Hepatocyte (in vitro differentiated cells): ENCODE data around the gene FLT4. TPM values are rescaled to one million over a fixed set of nuclear protein-coding genes. Genes with fewer than 3 reads are reported as not detected.

Experiments
- DNase-seq: peaks from one replicate; pipeline ENCODE4 v3.0.0-alpha.2; 2016; ENCODE audit warnings: low spot score
- H2AFZ ChIP-seq: fragments of 200-600 bp; sonication (generic); 2 replicates; pipeline ENCODE4 v1.6.0; 2016; ENCODE audit warnings: antibody characterized with exemption, mild to moderate bottlenecking
- H3K27ac ChIP-seq: fragments of 200-600 bp; sonication (generic); 2 replicates; pipeline ENCODE4 v1.5.1; 2016; ENCODE audit warnings: mild to moderate bottlenecking
- H3K27me3 ChIP-seq: fragments of 200-600 bp; sonication (generic); 2 replicates; pipeline ENCODE4 v1.6.1; 2016
- H3K36me3 ChIP-seq: fragments of 200-600 bp; sonication (generic); replicated peaks from 2 replicates; pipeline ENCODE4 v1.5.1; 2016; ENCODE audit warnings: low read depth; ENCODE audit not compliant: insufficient read depth
- H3K4me1 ChIP-seq: fragments of 200-600 bp; sonication (generic); 2 replicates; pipeline ENCODE4 v1.5.1; 2016; ENCODE audit warnings: mild to moderate bottlenecking, moderate library complexity; ENCODE audit not compliant: insufficient read depth
- H3K4me2 ChIP-seq: fragments of 200-600 bp; sonication (generic); 2 replicates; pipeline ENCODE4 v1.6.0; 2016
- H3K4me3 ChIP-seq: fragments of 200-600 bp; sonication (generic); 2 replicates; pipeline ENCODE4 v1.5.1; 2016; ENCODE audit warnings: mild to moderate bottlenecking
- H3K79me2 ChIP-seq: fragments of 200-600 bp; sonication (generic); 2 replicates; pipeline ENCODE4 v1.6.0; 2017; ENCODE audit warnings: mild to moderate bottlenecking
- H3K9me2 ChIP-seq: fragments of 200-600 bp; sonication (generic); replicated peaks from 2 replicates; pipeline ENCODE4 v1.6.0; 2017; ENCODE audit warnings: mild to moderate bottlenecking; ENCODE audit not compliant: insufficient read depth
- H3K9me3 ChIP-seq: fragments of 200-600 bp; sonication (generic); 2 replicates; pipeline ENCODE4 v1.5.1; 2016; ENCODE audit warnings: low read depth, mild to moderate bottlenecking
- H4K20me1 ChIP-seq: fragments of 200-600 bp; sonication (generic); 2 replicates; pipeline ENCODE4 v1.6.0; 2016; ENCODE audit warnings: mild to moderate bottlenecking; ENCODE audit not compliant: insufficient read depth, poor library complexity, severe bottlenecking
- EZH2 ChIP-seq: fragments of 200-600 bp; sonication (generic); IDR thresholded peaks from 2 replicates; pipeline ENCODE4 v1.6.1; 2016; ENCODE audit warnings: antibody characterized with exemption, mild to moderate bottlenecking, borderline replicate concordance
- EZH2phosphoT487 ChIP-seq: fragments of 200-600 bp; sonication (generic); IDR thresholded peaks from one replicate; pipeline ENCODE4 v1.6.1; 2018; ENCODE audit warnings: antibody characterized with exemption, mild to moderate bottlenecking, low read depth, moderate library complexity; ENCODE audit not compliant: unreplicated experiment, severe bottlenecking
- WGBS: methylation state at CpG from one replicate; pipeline ENCODE4 v1.1.6; 2016; ENCODE audit warnings: low lambda C conversion rate; ENCODE audit errors: missing lambda C conversion rate; 5-methylcytosine and 5-hydroxymethylcytosine counted together
- polyA plus RNA-seq: library from polyadenylated mRNA; unstranded; fragments of >200 nt; fragmentation: Nextera tagmentation; extraction: Ambion mirVana; gene quantifications from 2 replicates; pipeline ENCODE4 v1.2.1, GENCODE V29; 2016
- total RNA-seq: library from RNA; depleted of rRNA; stranded (reverse); fragments of >200 nt; gene quantifications from 2 replicates; pipeline ENCODE4 v1.2.3, GENCODE V29; 2014
- TF ChIP-seq, protein P1 (sequence below): fragments of 200-600 bp; sonication (generic); IDR thresholded peaks from 2 replicates; pipeline ENCODE4 v1.5.1; 2016; ENCODE audit warnings: antibody characterized with exemption, mild to moderate bottlenecking; ENCODE audit not compliant: poor library complexity

FLT4 gene
- total and polyA plus RNA-seq, 2 experiments from 2014 or later = 0.83 to 0.90 TPM

DNA sequence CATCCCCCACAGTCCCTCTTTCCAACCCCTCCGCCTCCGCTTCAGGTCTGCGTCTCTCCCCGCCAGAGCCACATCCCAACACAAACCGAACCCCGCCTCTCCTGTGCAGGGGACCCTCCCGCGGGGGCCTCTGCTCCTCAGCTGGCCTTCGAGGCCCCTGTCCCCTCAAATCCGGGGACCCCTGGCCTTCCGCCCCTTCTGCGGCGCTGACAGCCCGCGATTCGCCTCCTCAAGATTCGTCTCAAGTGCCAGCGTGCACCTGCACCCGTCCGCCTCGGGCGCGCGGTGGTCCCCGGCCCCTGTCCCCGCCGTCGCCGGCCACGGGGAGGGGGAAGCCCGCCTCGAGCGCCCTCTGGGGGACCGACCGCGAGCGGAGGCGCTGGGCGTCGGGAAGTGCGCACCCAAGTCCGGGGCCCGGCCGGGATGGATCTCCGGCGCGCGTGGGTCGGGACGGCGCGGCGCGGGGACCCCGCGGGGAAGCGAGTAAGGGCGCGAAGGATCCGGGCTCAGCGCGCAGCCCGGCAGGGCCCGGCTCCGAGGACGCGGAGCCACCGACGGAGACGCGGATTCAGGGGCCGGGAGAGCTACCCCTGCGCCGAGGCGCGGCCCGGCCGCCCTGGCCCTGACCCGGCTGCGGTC, 623 bp downstream of the FLT4 start:
- Histone ChIP-seq H2AFZ (no peak overlapping the region), H3K4me2 (peak overlapping the region; percentile 85), H3K9me3 (no peaks in the 10 kb centered on the region), H3K79me2 (no peaks in the 10 kb centered on the region), H3K27me3 (peaks cover 75% of the 10 kb centered on the region), H3K4me3 (peak overlapping the region; percentile 20), H3K9me2 (no peaks in the 10 kb centered on the region), H4K20me1 (no peaks in the 10 kb centered on the region), H3K4me1 (peaks cover 5% of the 10 kb centered on the region), H3K36me3 (no peaks in the 10 kb centered on the region), H3K27ac (no peak overlapping the region)
- WGBS = 6% methylated on average over 22 of the region's 80 CpGs
- TF ChIP-seq EZH2 (peak; percentile 84), EZH2phosphoT487 (no peak)
- TF ChIP-seq, protein P1, sequence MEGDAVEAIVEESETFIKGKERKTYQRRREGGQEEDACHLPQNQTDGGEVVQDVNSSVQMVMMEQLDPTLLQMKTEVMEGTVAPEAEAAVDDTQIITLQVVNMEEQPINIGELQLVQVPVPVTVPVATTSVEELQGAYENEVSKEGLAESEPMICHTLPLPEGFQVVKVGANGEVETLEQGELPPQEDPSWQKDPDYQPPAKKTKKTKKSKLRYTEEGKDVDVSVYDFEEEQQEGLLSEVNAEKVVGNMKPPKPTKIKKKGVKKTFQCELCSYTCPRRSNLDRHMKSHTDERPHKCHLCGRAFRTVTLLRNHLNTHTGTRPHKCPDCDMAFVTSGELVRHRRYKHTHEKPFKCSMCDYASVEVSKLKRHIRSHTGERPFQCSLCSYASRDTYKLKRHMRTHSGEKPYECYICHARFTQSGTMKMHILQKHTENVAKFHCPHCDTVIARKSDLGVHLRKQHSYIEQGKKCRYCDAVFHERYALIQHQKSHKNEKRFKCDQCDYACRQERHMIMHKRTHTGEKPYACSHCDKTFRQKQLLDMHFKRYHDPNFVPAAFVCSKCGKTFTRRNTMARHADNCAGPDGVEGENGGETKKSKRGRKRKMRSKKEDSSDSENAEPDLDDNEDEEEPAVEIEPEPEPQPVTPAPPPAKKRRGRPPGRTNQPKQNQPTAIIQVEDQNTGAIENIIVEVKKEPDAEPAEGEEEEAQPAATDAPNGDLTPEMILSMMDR = peak; percentile 29
- DNase-seq = peak; percentile 22

DNA sequence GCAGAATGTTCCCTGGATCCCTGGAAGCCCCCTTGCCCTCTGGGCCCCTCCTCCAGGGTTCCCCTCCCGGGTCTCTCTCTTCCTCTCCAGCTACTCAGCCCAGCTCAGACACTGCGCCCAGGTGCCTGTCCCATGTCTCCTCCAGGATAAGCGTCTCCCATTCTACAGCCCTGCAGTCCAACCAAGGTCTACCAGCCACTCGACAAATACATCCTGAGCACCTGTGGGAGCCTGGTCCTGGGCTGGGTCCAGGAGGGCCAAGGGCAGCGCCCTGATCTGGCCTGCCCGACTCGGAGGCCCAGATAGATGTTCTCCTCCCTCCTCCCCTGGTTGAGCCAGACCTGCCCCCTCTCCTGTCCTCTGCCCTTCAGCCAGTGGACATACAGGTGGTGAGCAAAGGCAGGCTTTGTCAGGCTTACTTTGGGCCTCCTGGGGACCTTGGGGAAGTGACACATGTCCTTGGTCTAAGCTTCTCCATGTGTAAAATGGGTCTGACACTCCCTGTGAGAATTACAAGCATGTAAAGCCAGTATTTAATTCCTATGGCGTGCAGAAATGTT, 1.4 kb downstream of the FLT4 start:
- DNase-seq = peak; percentile 1
- TF ChIP-seq EZH2 = no peak
- no peak for TF ChIP-seq EZH2phosphoT487
- TF ChIP-seq, protein P1 = no peak
- WGBS = 94% methylated on average over 5 of the region's 8 CpGs

DNA sequence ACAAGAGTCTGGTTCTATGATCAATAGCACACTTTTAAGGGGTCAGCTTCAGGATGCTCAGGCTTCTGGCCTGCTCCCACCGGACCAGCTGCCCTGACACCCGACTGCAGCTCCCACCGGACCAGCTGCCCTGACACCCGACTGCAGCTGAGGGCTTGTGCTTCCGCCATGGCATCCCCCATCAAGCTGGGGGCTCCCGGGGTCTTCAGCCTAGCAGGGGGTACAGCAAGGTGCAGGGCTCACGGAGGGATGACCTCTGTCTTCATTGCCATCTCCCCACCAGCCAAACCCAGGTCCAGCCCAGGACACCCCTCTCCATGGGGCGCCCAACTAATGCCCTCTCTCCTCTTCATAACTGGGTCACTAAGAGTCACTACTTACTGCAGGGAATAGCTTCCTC, 1.9 kb downstream of the FLT4 start:
- Histone ChIP-seq H3K36me3 (no peaks in the 10 kb centered on the region), H3K9me2 (no peaks in the 10 kb centered on the region), H3K4me1 (peaks cover 5% of the 10 kb centered on the region), H3K9me3 (no peaks in the 10 kb centered on the region), H3K27ac (no peak overlapping the region), H2AFZ (no peak overlapping the region), H3K4me2 (no peak overlapping the region), H3K79me2 (no peaks in the 10 kb centered on the region), H3K4me3 (no peak overlapping the region), H4K20me1 (no peaks in the 10 kb centered on the region), H3K27me3 (peaks cover 68% of the 10 kb centered on the region)
- DNase-seq = peak; percentile 2
- WGBS = 93% methylated on average over 7 of the region's 8 CpGs
- no peak for TF ChIP-seq EZH2phosphoT487
- TF ChIP-seq, protein P1 = no peak
- no peak for TF ChIP-seq EZH2

More for the DNA sequence above, 1.4 kb downstream of the FLT4 start:
- H2AFZ ChIP-seq = no peak overlapping the region
- H3K27me3 ChIP-seq = peaks cover 73% of the 10 kb centered on the region
- no peaks in the 10 kb centered on the region for H3K36me3 ChIP-seq
- H3K9me2 ChIP-seq = no peaks in the 10 kb centered on the region
- no peak overlapping the region for H3K27ac ChIP-seq
- no peaks in the 10 kb centered on the region for H3K79me2 ChIP-seq
- peaks cover 5% of the 10 kb centered on the region for H3K4me1 ChIP-seq
- H3K4me3 ChIP-seq = no peak overlapping the region
- no peaks in the 10 kb centered on the region for H4K20me1 ChIP-seq
- no peaks in the 10 kb centered on the region for H3K9me3 ChIP-seq
- no peak overlapping the region for H3K4me2 ChIP-seq
